GM10847 (cell line): ENCODE results near the gene FKBP5.

Experiments used
- POLR2A ChIP-seq: IDR thresholded peaks from 2 replicates; pipeline ENCODE4 v1.6.1; 2011; ENCODE audit not compliant: insufficient read length; ENCODE audit errors: extremely low read depth

The FKBP5 gene

DNA sequence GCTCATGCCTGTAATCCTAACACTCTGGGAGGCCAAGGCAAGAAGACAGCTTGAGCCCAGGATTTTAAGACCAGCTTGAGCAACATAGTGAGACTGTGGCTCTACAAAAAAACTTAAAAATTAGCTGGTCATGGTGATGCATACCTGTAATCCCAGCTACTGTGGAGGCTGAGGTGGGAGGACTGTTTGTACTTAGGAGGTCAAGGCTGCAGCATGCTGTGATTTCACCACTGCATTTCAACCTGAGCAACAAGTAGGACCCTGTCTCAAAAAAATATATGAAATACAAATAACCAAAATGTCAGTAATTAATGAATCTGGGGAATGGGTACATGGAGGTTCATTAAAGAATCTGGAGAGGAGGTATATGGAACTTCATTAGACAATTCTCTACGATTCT, 9.9 kb downstream of the FKBP5 start:
- no peak for TF ChIP-seq POLR2A

DNA sequence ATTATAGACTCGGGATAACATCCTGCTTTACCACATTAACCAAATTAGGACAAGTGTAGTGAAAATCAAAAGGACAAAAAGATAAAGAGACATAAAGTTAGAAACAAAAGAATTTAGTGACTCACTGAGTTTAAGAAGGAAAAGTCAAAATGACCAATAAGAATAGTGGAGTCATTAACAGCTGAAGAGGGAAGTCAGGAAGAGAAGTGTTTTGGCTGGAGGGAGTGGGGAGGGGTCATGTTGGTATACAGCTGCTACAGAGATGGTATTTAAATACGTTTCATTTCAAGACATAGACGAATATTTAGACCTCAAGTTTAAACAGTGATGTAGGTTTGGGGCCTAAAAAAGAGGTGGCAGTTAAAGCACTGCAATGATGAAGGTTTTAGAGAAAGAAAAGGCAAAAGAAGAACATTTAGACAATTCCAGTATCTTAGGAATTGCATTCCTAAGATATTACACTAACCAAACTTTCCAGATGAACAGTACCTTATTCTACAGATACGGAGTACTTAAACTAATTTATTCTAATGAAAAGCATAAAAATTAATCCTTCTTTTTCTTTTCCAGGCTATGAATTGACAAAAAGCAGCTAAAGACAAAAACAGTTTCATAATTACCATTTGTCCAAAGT, 10.6 kb downstream of the FKBP5 start:
- no peak for TF ChIP-seq POLR2A

DNA sequence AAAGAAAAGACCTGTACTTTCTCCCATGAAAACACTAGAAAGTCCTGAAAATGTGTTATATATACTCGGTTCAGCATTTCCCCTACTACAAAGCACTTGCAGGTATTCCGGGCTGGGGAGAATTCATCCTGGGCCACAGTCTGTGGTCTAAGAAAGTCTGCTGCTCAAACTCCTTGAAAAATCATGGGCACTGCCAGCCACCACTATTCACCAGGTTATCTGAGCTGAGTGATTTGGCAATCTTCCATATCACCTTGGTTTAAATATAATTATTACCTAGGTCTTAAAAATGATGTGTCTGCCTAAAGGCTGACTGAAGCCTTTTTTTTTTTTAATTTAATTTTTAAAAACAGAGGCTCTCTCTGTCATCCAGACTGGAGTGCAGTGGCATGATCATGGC, 11.3 kb downstream of the FKBP5 start:
- no peak for TF ChIP-seq POLR2A

- no peak for TF ChIP-seq POLR2A
Observed at GRCh38 chr6:35675871-35676459, 12.8 kb downstream of the FKBP5 start.

DNA sequence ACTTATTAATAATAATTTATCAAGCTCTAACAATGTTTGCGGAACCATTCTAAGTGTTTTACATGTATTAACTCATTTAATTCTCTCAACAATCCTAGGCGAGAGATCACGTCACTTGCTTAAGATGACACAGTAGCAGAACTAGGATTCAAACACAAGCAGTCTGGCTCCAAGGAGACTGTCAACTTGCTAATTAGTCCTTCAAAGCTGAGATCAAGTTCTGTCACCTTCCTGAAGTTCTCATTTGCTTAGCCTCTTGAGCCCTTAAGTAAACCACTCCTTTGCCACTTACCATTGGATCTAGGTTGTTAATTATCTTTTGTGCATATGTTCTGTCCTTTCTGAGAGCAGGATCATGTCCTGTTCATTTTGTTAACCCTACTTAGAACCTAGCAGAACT, 14.1 kb downstream of the FKBP5 start:
- no peak for TF ChIP-seq POLR2A

DNA sequence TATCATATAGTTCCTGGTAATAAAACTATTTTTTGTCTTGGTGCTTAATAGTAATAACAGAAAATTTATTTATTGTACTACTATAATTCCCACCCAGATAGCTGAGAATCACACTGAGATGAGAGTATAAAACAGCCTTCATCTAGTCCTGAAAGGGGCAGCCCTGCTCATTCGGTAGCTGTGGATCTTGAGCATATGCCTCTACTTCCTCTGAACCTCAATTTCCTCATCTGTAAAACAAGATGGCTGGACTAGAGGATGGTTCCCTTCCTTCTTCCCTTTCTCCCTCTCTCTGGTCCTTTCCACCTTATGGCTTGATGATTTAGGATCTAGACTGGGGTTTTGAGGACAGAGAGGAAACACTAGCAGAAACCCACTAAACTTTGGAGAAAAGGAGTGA, 15.0 kb downstream of the FKBP5 start:
- no peak for TF ChIP-seq POLR2A

GRCh38 chr6:35669451-35670045, 19.2 kb downstream of the FKBP5 start:
- no peak for TF ChIP-seq POLR2A

- no peak for TF ChIP-seq POLR2A
Observed at GRCh38 chr6:35668744-35669450, 19.8 kb downstream of the FKBP5 start.

DNA sequence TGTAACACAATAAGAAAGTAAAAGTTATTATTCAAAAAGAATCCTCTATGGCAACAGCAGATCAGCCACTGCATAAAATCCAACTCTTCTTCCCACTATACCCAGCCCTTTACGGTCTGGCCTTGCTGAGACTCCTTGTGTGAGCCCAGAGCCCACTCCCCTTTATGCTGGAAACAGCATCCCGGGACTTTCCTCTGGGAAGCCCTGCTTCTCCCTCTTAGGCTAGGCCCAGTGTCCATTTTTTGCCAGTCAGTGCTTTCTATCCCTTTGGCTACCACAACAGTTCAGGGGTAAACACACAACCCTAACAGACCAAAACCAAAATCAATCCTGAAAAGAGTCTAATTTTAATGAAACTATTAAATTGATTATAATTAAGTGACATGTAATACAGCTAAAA, 20.6 kb downstream of the FKBP5 start:
- TF ChIP-seq POLR2A: no peak

DNA sequence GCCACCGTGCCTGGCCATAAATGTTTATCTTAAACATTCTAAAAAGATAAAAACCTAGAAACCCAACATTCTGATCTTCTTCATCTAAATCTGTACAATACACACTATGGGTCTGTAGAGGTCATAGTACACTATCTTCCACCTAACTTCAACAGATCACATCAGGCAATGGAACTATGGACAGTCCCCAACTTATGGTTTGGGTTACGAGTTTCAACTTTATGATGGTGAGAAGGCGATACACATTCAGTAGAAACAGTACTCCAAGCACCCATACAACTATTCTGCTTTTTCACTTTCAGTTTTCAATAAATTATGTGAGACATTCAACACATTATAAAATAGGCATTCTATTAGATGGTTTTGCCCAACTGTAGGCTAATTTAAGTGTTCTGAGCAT, 23.1 kb downstream of the FKBP5 start:
- no peak for TF ChIP-seq POLR2A

DNA sequence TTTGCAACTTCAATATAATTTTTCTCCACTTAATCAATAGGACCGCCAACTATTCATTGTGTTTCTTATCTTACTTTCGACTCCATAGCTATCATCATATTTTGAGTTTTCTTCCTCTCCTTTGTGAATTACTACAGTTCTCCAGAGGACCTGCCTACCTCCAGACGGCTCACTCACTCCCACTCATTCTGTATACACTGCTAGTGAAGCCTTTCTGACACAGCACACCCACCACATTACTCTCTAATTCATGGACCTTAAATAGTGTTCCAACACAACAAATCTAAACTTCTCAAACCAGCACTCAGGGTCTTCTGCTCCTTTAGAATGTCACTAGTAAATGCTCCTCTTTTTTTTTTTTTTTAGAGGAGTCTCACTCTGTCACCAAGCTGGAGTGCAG, 23.8 kb downstream of the FKBP5 start:
- TF ChIP-seq POLR2A: no peak

- no peak for TF ChIP-seq POLR2A
Observed at GRCh38 chr6:35663447-35664235, 25.1 kb downstream of the FKBP5 start.

DNA sequence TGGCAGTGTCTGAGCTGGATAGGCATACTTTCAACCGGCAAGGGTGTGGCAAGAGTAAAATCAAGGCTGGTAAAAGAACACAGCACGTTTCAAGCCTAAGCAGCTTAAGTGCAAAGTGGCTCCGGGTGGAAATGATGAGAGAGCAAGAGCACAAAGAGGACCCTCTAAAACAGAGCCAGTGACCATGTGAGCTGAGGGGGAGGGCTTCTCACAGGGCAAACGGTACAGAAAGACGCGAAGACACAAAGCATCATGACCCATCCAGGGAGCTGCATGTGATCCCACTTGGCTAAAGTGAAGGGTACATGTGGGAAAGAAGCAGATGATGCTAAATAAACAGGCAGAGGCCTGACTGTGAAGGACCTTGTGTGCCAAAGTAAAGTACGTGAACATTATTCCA, 25.7 kb downstream of the FKBP5 start:
- TF ChIP-seq POLR2A: no peak

DNA sequence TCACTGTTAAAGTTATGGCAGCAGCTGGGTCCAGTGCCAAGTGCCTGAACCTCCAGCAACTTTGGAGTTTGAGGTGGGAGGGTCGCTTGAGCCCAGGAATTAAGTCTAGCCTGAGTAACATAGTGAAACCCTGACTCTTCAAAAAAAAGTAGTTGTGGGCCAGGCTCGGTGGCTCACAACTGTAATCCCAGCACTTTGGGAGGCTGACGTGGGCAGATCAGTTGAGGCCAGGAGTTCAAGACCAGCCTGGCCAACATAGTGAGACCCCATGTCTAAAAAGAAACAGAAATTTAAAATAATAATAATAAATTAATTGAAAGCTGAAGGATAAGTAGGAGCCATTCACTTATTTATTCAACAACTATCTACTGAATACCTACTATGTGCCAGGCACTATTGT, 33.8 kb downstream of the FKBP5 start:
- TF ChIP-seq POLR2A: no peak

DNA sequence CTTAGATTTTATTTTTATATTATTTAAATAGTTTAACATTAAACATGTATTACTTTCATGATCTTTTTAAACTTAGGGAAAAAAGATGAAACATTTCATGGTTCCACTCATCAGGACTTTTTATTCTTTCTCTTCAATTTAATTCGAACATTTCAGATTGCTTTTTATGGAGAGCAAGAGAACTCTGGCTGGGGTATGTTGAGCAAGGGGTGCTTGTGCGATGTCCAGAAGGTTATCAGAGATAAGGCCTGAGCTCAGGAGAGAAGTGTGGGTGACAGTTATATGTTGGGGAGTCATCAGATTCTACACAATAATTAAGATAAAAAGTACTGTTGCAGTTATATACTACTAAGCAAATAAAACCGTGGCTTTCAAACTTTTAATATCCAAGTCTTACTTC, 37.5 kb downstream of the FKBP5 start:
- no peak for TF ChIP-seq POLR2A
